ENCODE data around the gene WIPF1. TPM values are rescaled to one million over a fixed set of nuclear protein-coding genes. Genes with fewer than 3 reads are reported as not detected.

Gene WIPF1
- polyA plus RNA-seq, 1 donor (not counting 4 experiments of a cell fraction or from before 2014, with no cell fraction given) = 0.16 TPM

- TF ChIP-seq CTCF (optimal IDR thresholded peaks at IDR 0.05 in 1 of 3, IDR thresholded peaks at IDR 0.05 in 1 of 3, conservative IDR thresholded peaks at IDR 0.05 in 1 of 3; ENCODE audit: extremely low read depth in 1 of 3, insufficient read depth in 2 of 3, low read length in 3 of 3) = no peak
- no peak for TF ChIP-seq EZH2 (IDR thresholded peaks at IDR 0.05; ENCODE audit: low read length)
- Histone ChIP-seq H2AFZ (ENCODE audit: control insufficient read depth, low read length) (no peak overlapping the region), H3K9me3 (ENCODE audit: control insufficient read depth, low read depth, low read length) (no peaks in the 10 kb centered on the region), H3K9me1 (ENCODE audit: control insufficient read depth, extremely low read depth, insufficient read depth, low read length) (no peaks in the 10 kb centered on the region), H4K20me1 (ENCODE audit: control insufficient read depth, extremely low read depth, insufficient read depth, low read length) (no peaks in the 10 kb centered on the region), H3K4me3 (ENCODE audit: control insufficient read depth in 2 of 3, extremely low read depth in 1 of 3, insufficient read depth in 2 of 3, low read depth in 1 of 3, low read length in 3 of 3) (no peak overlapping the region), H3K79me2 (ENCODE audit: control insufficient read depth, insufficient read depth, low read length) (no peaks in the 10 kb centered on the region), H3K36me3 (ENCODE audit: control insufficient read depth in 2 of 2, extremely low read depth in 1 of 2, insufficient read depth in 2 of 2, low read length in 2 of 2) (no peaks in the 10 kb centered on the region), H3K4me2 (ENCODE audit: control insufficient read depth, extremely low read depth, insufficient read depth, low read depth, low read length) (no peak overlapping the region), H3K4me1 (ENCODE audit: control insufficient read depth, extremely low read depth, insufficient read depth, low read length) (no peaks in the 10 kb centered on the region), H3K27ac (ENCODE audit: control insufficient read depth, insufficient read depth, low read length) (no peak overlapping the region), H3K27me3 (ENCODE audit: control insufficient read depth, extremely low read depth, insufficient read depth, low read length) (no peaks in the 10 kb centered on the region), H3K9ac (ENCODE audit: control insufficient read depth, extremely low read depth, insufficient read depth, low read length) (no peak overlapping the region)
- DNase-seq (ENCODE audit: low read depth, low spot score) (no peak), FAIRE-seq (no peak)
- dilution Hi-C loops (cut with MboI; ENCODE audit: extremely low pct_ligation_motif_present, low sequenced_read_pairs) = no loop called here
Observed at GRCh38 chr2:174607584-174607983, 10.0 kb upstream of the WIPF1 start.

GRCh38 chr2:174606336-174606735, 8.7 kb upstream of the WIPF1 start:
- Histone ChIP-seq H2AFZ (ENCODE audit: control insufficient read depth, low read length) (no peak overlapping the region), H3K79me2 (ENCODE audit: control insufficient read depth, insufficient read depth, low read length) (no peaks in the 10 kb centered on the region), H3K27me3 (ENCODE audit: control insufficient read depth, extremely low read depth, insufficient read depth, low read length) (no peaks in the 10 kb centered on the region), H3K9me3 (ENCODE audit: control insufficient read depth, low read depth, low read length) (no peaks in the 10 kb centered on the region), H3K9ac (ENCODE audit: control insufficient read depth, extremely low read depth, insufficient read depth, low read length) (no peak overlapping the region), H3K36me3 (ENCODE audit: control insufficient read depth in 2 of 2, extremely low read depth in 1 of 2, insufficient read depth in 2 of 2, low read length in 2 of 2) (no peaks in the 10 kb centered on the region), H4K20me1 (ENCODE audit: control insufficient read depth, extremely low read depth, insufficient read depth, low read length) (no peaks in the 10 kb centered on the region), H3K4me3 (ENCODE audit: control insufficient read depth in 2 of 3, extremely low read depth in 1 of 3, insufficient read depth in 2 of 3, low read depth in 1 of 3, low read length in 3 of 3) (no peak overlapping the region), H3K4me1 (ENCODE audit: control insufficient read depth, extremely low read depth, insufficient read depth, low read length) (no peaks in the 10 kb centered on the region), H3K9me1 (ENCODE audit: control insufficient read depth, extremely low read depth, insufficient read depth, low read length) (no peaks in the 10 kb centered on the region), H3K27ac (ENCODE audit: control insufficient read depth, insufficient read depth, low read length) (no peak overlapping the region), H3K4me2 (ENCODE audit: control insufficient read depth, extremely low read depth, insufficient read depth, low read depth, low read length) (no peak overlapping the region)
- no peak for FAIRE-seq
- DNase-seq (ENCODE audit: low read depth, low spot score) = no peak
- TF ChIP-seq CTCF (optimal IDR thresholded peaks at IDR 0.05 in 1 of 3, IDR thresholded peaks at IDR 0.05 in 1 of 3, conservative IDR thresholded peaks at IDR 0.05 in 1 of 3; ENCODE audit: extremely low read depth in 1 of 3, insufficient read depth in 2 of 3, low read length in 3 of 3) = no peak
- no peak for TF ChIP-seq EZH2 (IDR thresholded peaks at IDR 0.05; ENCODE audit: low read length)
- dilution Hi-C loops (cut with MboI; ENCODE audit: extremely low pct_ligation_motif_present, low sequenced_read_pairs) = no loop called here

Data from keratinocyte (primary cell).